Caco-2 (cell line): ENCODE data around the gene CPA2. TPM values are rescaled to one million over a fixed set of nuclear protein-coding genes. Genes with fewer than 3 reads are reported as not detected.

Source experiments
- BruUV-seq: library from RNA; stranded (reverse); fragments of 400-500 nt; replicated peaks from 2 replicates; lab custom pipeline; 2021; lab: Mats Ljungman, UMichigan
- CTCF ChIA-PET: fragments of 300-600 bp; sonication (Branson Sonifier 250); formaldehyde crosslinking; loops from one replicate; lab custom pipeline; 2022; ENCODE audit warnings: antibody characterized with exemption; lab: Charles Lee
- POLR2A ChIA-PET: fragments of 300-600 bp; sonication (Branson Sonifier 250); formaldehyde crosslinking; loops from one replicate; lab custom pipeline; 2022; ENCODE audit warnings: antibody characterized with exemption; lab: Charles Lee
- DNase-seq, 2 experiments: peaks; one replicate each; pipeline versions ENCODE4 v3.0.0 to v3.0.0-alpha.2; 2020 to 2022
- H3K27me3 ChIP-seq: replicated peaks from 2 replicates; pipeline ENCODE4 v1.6.0; 2011; ENCODE audit warnings: low read length; ENCODE audit not compliant: control insufficient read depth, insufficient read depth
- H3K36me3 ChIP-seq: 2 replicates; pipeline ENCODE4 v1.5.1; 2011; ENCODE audit warnings: low read length; ENCODE audit not compliant: control insufficient read depth, insufficient read depth
- H3K4me1 ChIP-seq: fragments of 250-450 bp; sonication (Bioruptor Pico); 2 replicates; pipeline ENCODE4 v1.5.1; 2020; ENCODE audit warnings: mild to moderate bottlenecking
- H3K4me3 ChIP-seq: 2 replicates; pipeline ENCODE4 v1.5.1; 2011; ENCODE audit warnings: low read depth, mild to moderate bottlenecking, control low read depth, low read length
- H3K9me3 ChIP-seq: fragments of 250-450 bp; sonication (Bioruptor Pico); 2 replicates; pipeline ENCODE4 v1.5.1; 2020; ENCODE audit warnings: mild to moderate bottlenecking, moderate library complexity
- H3K27ac Mint-ChIP-seq: one replicate; pipeline ENCODE4 v1.8.0; 2022; ENCODE audit warnings: mixed read lengths; ENCODE audit not compliant: unreplicated experiment
- H3K27me3 Mint-ChIP-seq: one replicate; pipeline ENCODE4 v1.8.0; 2022; ENCODE audit warnings: mixed read lengths; ENCODE audit not compliant: insufficient read depth, unreplicated experiment
- H3K36me3 Mint-ChIP-seq: one replicate; pipeline ENCODE4 v1.8.0; 2022; ENCODE audit warnings: mild to moderate bottlenecking, mixed read lengths; ENCODE audit not compliant: insufficient read depth, unreplicated experiment
- H3K4me1 Mint-ChIP-seq: one replicate; pipeline ENCODE4 v1.8.0; 2022; ENCODE audit warnings: low read depth, mixed read lengths; ENCODE audit not compliant: unreplicated experiment
- H3K4me3 Mint-ChIP-seq: one replicate; pipeline ENCODE4 v1.8.0; 2022; ENCODE audit warnings: mild to moderate bottlenecking, moderate library complexity, mixed read lengths; ENCODE audit not compliant: unreplicated experiment
- H3K9me3 Mint-ChIP-seq: one replicate; pipeline ENCODE4 v1.8.0; 2022; ENCODE audit warnings: mixed read lengths; ENCODE audit not compliant: unreplicated experiment
- intact Hi-C: fragments of 100-400 bp; cut with micrococcal nuclease; formaldehyde crosslinking; loops from one replicate; pipeline ENCODE4 v1.10.0; 2022; ENCODE audit not compliant: unreplicated experiment
- total RNA-seq: library from RNA; stranded (reverse); gene quantifications from 2 replicates; pipeline ENCODE4 v1.2.3, GENCODE V29; 2022
- TF ChIP-seq, protein P1 (sequence below), 2 experiments: fragments of 200-600 bp in 1 of 2; IDR thresholded peaks; 1 replicate in 1 of 2; 2 replicates in 1 of 2; pipeline versions ENCODE4 v1.5.1 to v1.8.0; 2011 to 2022; ENCODE audit warnings: antibody characterized with exemption in 1 of 2, control low read depth in 1 of 2, inconsistent platforms in 1 of 2, low read depth in 1 of 2, low read length in 1 of 2, mild to moderate bottlenecking in 1 of 2, moderate library complexity in 1 of 2; ENCODE audit not compliant: insufficient read depth in 1 of 2, severe bottlenecking in 1 of 2, unreplicated experiment in 1 of 2

Gene CPA2
- total RNA-seq, 1 experiment from 2014 or later: 26.1 TPM

DNA sequence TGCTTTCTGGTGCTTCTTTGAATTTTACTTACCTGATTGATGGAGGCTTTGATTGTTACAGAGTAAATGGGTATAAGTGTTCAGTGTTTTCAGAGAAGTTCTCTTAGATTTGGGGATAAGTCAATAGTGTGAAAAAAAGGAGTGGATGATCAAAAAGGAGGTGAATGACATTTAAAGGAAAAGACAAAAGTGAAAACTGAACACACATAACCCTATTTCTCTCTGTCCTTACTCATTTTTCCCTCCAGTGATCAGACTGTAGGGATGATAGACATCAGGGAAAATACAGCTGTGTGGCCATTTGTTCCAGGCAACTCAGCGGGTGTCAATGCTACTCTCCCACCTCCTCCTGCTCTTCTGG is 278 bp downstream of the CPA2 start:
- intact Hi-C loops: no loop called here
- H3K4me1 Mint-ChIP-seq: peaks cover 12% of the 10 kb centered on the region
- peaks cover 5% of the 10 kb centered on the region for H3K36me3 Mint-ChIP-seq
- peaks cover 10% of the 10 kb centered on the region for H3K9me3 Mint-ChIP-seq
- H3K36me3 ChIP-seq: no peaks in the 10 kb centered on the region
- no peaks in the 10 kb centered on the region for H3K27me3 ChIP-seq
- peaks cover 16% of the 10 kb centered on the region for H3K4me1 ChIP-seq
- TF ChIP-seq, protein P1, sequence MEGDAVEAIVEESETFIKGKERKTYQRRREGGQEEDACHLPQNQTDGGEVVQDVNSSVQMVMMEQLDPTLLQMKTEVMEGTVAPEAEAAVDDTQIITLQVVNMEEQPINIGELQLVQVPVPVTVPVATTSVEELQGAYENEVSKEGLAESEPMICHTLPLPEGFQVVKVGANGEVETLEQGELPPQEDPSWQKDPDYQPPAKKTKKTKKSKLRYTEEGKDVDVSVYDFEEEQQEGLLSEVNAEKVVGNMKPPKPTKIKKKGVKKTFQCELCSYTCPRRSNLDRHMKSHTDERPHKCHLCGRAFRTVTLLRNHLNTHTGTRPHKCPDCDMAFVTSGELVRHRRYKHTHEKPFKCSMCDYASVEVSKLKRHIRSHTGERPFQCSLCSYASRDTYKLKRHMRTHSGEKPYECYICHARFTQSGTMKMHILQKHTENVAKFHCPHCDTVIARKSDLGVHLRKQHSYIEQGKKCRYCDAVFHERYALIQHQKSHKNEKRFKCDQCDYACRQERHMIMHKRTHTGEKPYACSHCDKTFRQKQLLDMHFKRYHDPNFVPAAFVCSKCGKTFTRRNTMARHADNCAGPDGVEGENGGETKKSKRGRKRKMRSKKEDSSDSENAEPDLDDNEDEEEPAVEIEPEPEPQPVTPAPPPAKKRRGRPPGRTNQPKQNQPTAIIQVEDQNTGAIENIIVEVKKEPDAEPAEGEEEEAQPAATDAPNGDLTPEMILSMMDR (IDR thresholded peaks at IDR 0.05; ENCODE audit: insufficient read depth in 1 of 2, low read depth in 1 of 2, low read length in 1 of 2, severe bottlenecking in 1 of 2, unreplicated experiment in 1 of 2): no peak
- POLR2A ChIA-PET: no interaction called here
- no peaks in the 10 kb centered on the region for H3K9me3 ChIP-seq
- BruUV-seq: TSS peak; percentile 90
- H3K27me3 Mint-ChIP-seq: no peaks in the 10 kb centered on the region
- no peak overlapping the region for H3K4me3 ChIP-seq
- CTCF ChIA-PET: no interaction called here
- H3K27ac Mint-ChIP-seq: peak overlapping the region; percentile 13
- peak overlapping the region; percentile 6 for H3K4me3 Mint-ChIP-seq
- DNase-seq: no peak

DNA sequence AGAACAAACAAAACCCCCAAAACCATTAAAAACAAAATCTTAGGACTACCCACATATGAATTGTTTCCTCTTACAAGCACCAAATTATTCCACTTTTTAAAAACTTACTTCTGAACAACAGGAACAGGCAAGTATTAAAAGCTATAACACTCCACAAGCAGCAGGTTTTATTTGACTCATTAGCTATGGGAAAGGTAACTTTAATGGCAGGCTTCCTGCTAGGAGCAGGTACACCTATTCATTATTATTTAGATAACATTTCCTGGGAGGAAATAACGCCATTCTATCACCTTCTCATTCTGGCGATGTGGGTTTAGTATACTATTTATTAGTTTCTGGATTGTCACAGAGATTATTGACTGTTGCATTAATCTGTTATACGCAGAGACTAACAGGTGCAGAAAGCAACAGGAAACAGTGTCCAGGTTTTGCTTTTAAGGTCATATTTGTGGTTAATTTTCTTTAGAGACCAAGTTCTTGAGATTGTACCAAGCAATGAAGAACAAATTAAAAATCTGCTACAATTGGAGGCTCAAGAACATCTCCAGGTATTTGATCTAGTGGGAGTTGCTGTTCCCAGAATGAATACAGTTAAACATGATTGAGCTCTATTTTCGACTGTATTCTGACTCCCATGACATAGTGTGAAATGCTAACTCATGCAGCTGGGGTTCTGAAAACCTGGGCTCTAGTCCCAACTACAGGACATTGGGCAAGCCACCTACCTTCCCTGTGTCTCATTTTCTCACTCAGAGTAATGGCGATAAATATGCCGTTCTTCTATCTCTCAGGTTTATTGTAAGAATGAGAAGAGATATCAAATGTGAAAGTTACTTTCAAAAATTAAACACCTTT is 2.0 kb downstream of the CPA2 start:
- DNase-seq: no peak
- H3K36me3 ChIP-seq: no peaks in the 10 kb centered on the region
- Mint-ChIP-seq H3K9me3 (peaks cover 10% of the 10 kb centered on the region), H3K36me3 (peaks cover 5% of the 10 kb centered on the region), H3K4me3 (no peak overlapping the region), H3K27me3 (no peaks in the 10 kb centered on the region), H3K4me1 (peaks cover 12% of the 10 kb centered on the region), H3K27ac (no peak overlapping the region)
- no peaks in the 10 kb centered on the region for H3K9me3 ChIP-seq
- POLR2A ChIA-PET: no interaction called here
- H3K27me3 ChIP-seq: no peaks in the 10 kb centered on the region
- H3K4me3 ChIP-seq: no peak overlapping the region
- BruUV-seq: no TSS peak
- CTCF ChIA-PET: no interaction called here
- TF ChIP-seq, protein P1 (IDR thresholded peaks at IDR 0.05; ENCODE audit: insufficient read depth in 1 of 2, low read depth in 1 of 2, low read length in 1 of 2, severe bottlenecking in 1 of 2, unreplicated experiment in 1 of 2): no peak
- intact Hi-C loops: no loop called here
- peaks cover 16% of the 10 kb centered on the region for H3K4me1 ChIP-seq

DNA sequence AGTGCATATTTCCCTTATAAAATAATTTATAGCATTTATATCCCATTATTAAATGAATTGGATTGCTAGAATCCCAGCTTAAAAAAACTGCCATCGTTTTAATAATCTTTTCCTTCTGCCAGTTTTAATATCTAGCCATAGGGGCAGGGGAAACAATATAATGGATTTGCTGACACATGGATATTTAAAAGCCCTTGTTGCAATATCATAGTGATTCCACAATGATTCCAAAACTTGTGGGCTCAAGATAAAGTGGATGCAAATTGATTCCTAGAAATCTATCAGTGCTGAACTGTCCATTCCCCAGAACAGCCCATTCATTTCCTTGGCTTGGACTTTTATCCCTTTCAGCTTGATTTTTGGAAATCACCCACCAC is 2.6 kb downstream of the CPA2 start:
- intact Hi-C loops: no loop called here
- peaks cover 12% of the 10 kb centered on the region for H3K4me1 Mint-ChIP-seq
- no peaks in the 10 kb centered on the region for H3K9me3 ChIP-seq
- POLR2A ChIA-PET: no interaction called here
- H3K36me3 Mint-ChIP-seq: peaks cover 5% of the 10 kb centered on the region
- no TSS peak for BruUV-seq
- DNase-seq: no peak
- no peaks in the 10 kb centered on the region for H3K27me3 ChIP-seq
- no peaks in the 10 kb centered on the region for H3K36me3 ChIP-seq
- no peaks in the 10 kb centered on the region for H3K27me3 Mint-ChIP-seq
- CTCF ChIA-PET: no interaction called here
- no peak overlapping the region for H3K4me3 ChIP-seq
- H3K4me1 ChIP-seq: peaks cover 16% of the 10 kb centered on the region
- H3K4me3 Mint-ChIP-seq: no peak overlapping the region
- no peak overlapping the region for H3K27ac Mint-ChIP-seq
- TF ChIP-seq, protein P1 (IDR thresholded peaks at IDR 0.05; ENCODE audit: insufficient read depth in 1 of 2, low read depth in 1 of 2, low read length in 1 of 2, severe bottlenecking in 1 of 2, unreplicated experiment in 1 of 2): no peak
- H3K9me3 Mint-ChIP-seq: peaks cover 10% of the 10 kb centered on the region
